HEK293 (cell line): ENCODE results near the gene CAPN8.

ENCODE experiments used
- CTCF ChIA-PET: fragments of 350-600 bp; formaldehyde crosslinking; extraction: SDS; loops from one replicate; lab custom pipeline; 2021; ENCODE audit warnings: antibody characterized with exemption; lab: Yijun Ruan, JAX
- POLR2A ChIA-PET: fragments of 300-600 bp; formaldehyde crosslinking; extraction: SDS; loops from one replicate; lab custom pipeline; 2020; ENCODE audit warnings: antibody characterized with exemption, inconsistent platforms; lab: Yijun Ruan, JAX
- H3K27ac ChIP-seq: fragments of 200-500 bp; sonication (Bioruptor generic); 2 replicates; pipeline ENCODE4 v1.5.1; 2014; ENCODE audit warnings: low read depth, low read length, control low read depth, inconsistent platforms; ENCODE audit errors: extremely low read depth
- H3K36me3 ChIP-seq, 2 experiments: fragments of 200-500 bp in 1 of 2; sonication (Bioruptor generic) in 1 of 2; 1 replicate in 1 of 2; 2 replicates in 1 of 2; pipeline ENCODE4 v1.5.1; 2014 to 2017; ENCODE audit warnings: inconsistent platforms in 2 of 2, low read length in 2 of 2; ENCODE audit not compliant: control insufficient read depth in 2 of 2, insufficient read depth in 1 of 2
- H3K4me1 ChIP-seq: fragments of 200-500 bp; sonication (Bioruptor generic); 2 replicates; pipeline ENCODE4 v1.5.1; 2014; ENCODE audit warnings: mild to moderate bottlenecking, low read length, inconsistent platforms; ENCODE audit not compliant: control insufficient read depth, insufficient read depth
- H3K4me3 ChIP-seq: 2 replicates; pipeline ENCODE4 v1.5.1; 2011; ENCODE audit warnings: low read depth, mild to moderate bottlenecking, control low read depth, low read length, moderate library complexity
- H3K9me3 ChIP-seq: fragments of 200-500 bp; sonication (Bioruptor generic); 2 replicates; pipeline ENCODE4 v1.5.1; 2014; ENCODE audit warnings: low read depth, low read length, inconsistent platforms; ENCODE audit not compliant: control insufficient read depth, insufficient read depth
- BCL6B ChIP-seq: fragments of 450-650 bp; formaldehyde crosslinking; IDR thresholded peaks from 2 replicates; pipeline ENCODE4 v1.5.1; 2017; ENCODE audit warnings: missing biosample characterization, missing genetic modification characterization
- GLIS1 ChIP-seq: fragments of 450-650 bp; formaldehyde crosslinking; IDR thresholded peaks from 2 replicates; pipeline ENCODE4 v1.5.1; 2016; ENCODE audit warnings: missing biosample characterization, missing genetic modification characterization
- IKZF3 ChIP-seq: fragments of 450-650 bp; IDR thresholded peaks from 2 replicates; pipeline ENCODE4 v1.5.0; 2018; ENCODE audit warnings: missing biosample characterization, mild to moderate bottlenecking, missing genetic modification characterization, moderate library complexity
- INSM2 ChIP-seq: fragments of 450-650 bp; formaldehyde crosslinking; IDR thresholded peaks from 2 replicates; pipeline ENCODE4 v1.5.1; 2016; ENCODE audit warnings: missing biosample characterization, missing genetic modification characterization
- PATZ1 ChIP-seq: fragments of 450-650 bp; formaldehyde crosslinking; IDR thresholded peaks from 2 replicates; pipeline ENCODE4 v1.5.1; 2016; ENCODE audit warnings: missing biosample characterization, missing genetic modification characterization
- PBX3 ChIP-seq: sonication (generic); formaldehyde crosslinking; IDR thresholded peaks from 2 replicates; pipeline ENCODE4 v1.8.1; 2022; ENCODE audit warnings: mild to moderate bottlenecking, moderate library complexity, missing genetic modification reagents
- TRIM28 ChIP-seq: IDR thresholded peaks from 2 replicates; pipeline ENCODE4 v1.6.1; 2011; ENCODE audit warnings: low read length, control low read depth, borderline replicate concordance
- ZIC2 ChIP-seq: fragments of 450-650 bp; formaldehyde crosslinking; IDR thresholded peaks from 2 replicates; pipeline ENCODE4 v1.5.1; 2016; ENCODE audit warnings: missing biosample characterization, missing genetic modification characterization
- ZNF10 ChIP-seq: fragments of 450-650 bp; formaldehyde crosslinking; IDR thresholded peaks from 2 replicates; pipeline ENCODE4 v1.5.1; 2017; ENCODE audit warnings: missing biosample characterization, missing genetic modification characterization
- ZNF121 ChIP-seq: fragments of 450-650 bp; formaldehyde crosslinking; IDR thresholded peaks from 2 replicates; pipeline ENCODE4 v1.5.1; 2016; ENCODE audit warnings: missing biosample characterization, missing genetic modification characterization
- ZNF214 ChIP-seq: fragments of 450-650 bp; formaldehyde crosslinking; IDR thresholded peaks from 2 replicates; pipeline ENCODE4 v1.5.1; 2017; ENCODE audit warnings: missing biosample characterization, mild to moderate bottlenecking, missing genetic modification characterization, borderline replicate concordance
- ZNF223 ChIP-seq: fragments of 450-650 bp; formaldehyde crosslinking; IDR thresholded peaks from 2 replicates; pipeline ENCODE4 v1.5.1; 2016; ENCODE audit warnings: missing biosample characterization, missing genetic modification characterization
- ZNF324 ChIP-seq: fragments of 450-650 bp; formaldehyde crosslinking; IDR thresholded peaks from 2 replicates; pipeline ENCODE4 v1.5.1; 2016; ENCODE audit warnings: missing biosample characterization, missing genetic modification characterization
- ZNF335 ChIP-seq: fragments of 450-650 bp; formaldehyde crosslinking; conservative IDR thresholded peaks from 2 replicates; pipeline ENCODE4 v1.5.1; 2016; ENCODE audit warnings: missing biosample characterization, missing genetic modification characterization
- ZNF341 ChIP-seq: fragments of 450-650 bp; formaldehyde crosslinking; IDR thresholded peaks from 2 replicates; pipeline ENCODE4; 2016; ENCODE audit warnings: low read depth, missing biosample characterization, missing genetic modification characterization
- ZNF529 ChIP-seq: fragments of 450-650 bp; formaldehyde crosslinking; IDR thresholded peaks from 2 replicates; pipeline ENCODE4 v1.5.1; 2017; ENCODE audit warnings: missing genetic modification characterization, missing biosample characterization; ENCODE audit not compliant: insufficient replicate concordance
- ZNF571 ChIP-seq: fragments of 450-650 bp; formaldehyde crosslinking; IDR thresholded peaks from 2 replicates; pipeline ENCODE4 v1.5.0; 2017; ENCODE audit warnings: missing biosample characterization, missing genetic modification characterization
- ZNF692 ChIP-seq: fragments of 450-650 bp; formaldehyde crosslinking; IDR thresholded peaks from 2 replicates; pipeline ENCODE4 v1.5.1; 2016; ENCODE audit warnings: missing biosample characterization, missing genetic modification characterization
- ZNF791 ChIP-seq: fragments of 450-650 bp; formaldehyde crosslinking; IDR thresholded peaks from 2 replicates; pipeline ENCODE4 v1.5.1; 2016; ENCODE audit warnings: missing biosample characterization, missing genetic modification characterization
- ZNF843 ChIP-seq: fragments of 450-650 bp; formaldehyde crosslinking; IDR thresholded peaks from 2 replicates; pipeline ENCODE4 v1.5.1; 2016; ENCODE audit warnings: missing biosample characterization, missing genetic modification characterization

Gene CAPN8

GRCh38 chr1:223647249-223647648, 18.3 kb downstream of the CAPN8 start (continued):
- TF ChIP-seq ZNF791 (tag by site-specific recombination), result no peak
- TF ChIP-seq BCL6B (tag by site-specific recombination), result no peak
- no peak for TF ChIP-seq ZNF843
- TF ChIP-seq, all 188 proteins: peak for 0

- POLR2A ChIA-PET, result interaction anchor here (0.5 kb wide), 1 partner anchor 315 kb away, joined by 3 read pairs; no protein-coding TSS in a partner anchor
These were observed 19.6 kb downstream of the CAPN8 start for GRCh38 chr1:223645903-223646302.

GRCh38 chr1:223642237-223642636, 23.3 kb downstream of the CAPN8 start:
- no peak overlapping the region for H3K27ac ChIP-seq
- ChIA-PET POLR2A (no interaction called here), CTCF (interaction anchor here (0.6 to 1.4 kb wide), 3 partner anchors 14 to 492 kb away, joined by 3 to 8 read pairs (median 3); no protein-coding TSS in a partner anchor)
- H3K9me3 ChIP-seq, result no peaks in the 10 kb centered on the region; the same call in 1 of the 2 replicates
- no peak overlapping the region for H3K4me3 ChIP-seq
- H3K36me3 ChIP-seq, result no peaks in the 10 kb centered on the region
- H3K4me1 ChIP-seq, result peaks cover 7% of the 10 kb centered on the region; the same call in 1 of the 2 replicates
- TF ChIP-seq PBX3 (CRISPR knock-in tag) (no peak), ZNF571 (tag by site-specific recombination) (no peak), ZNF10 (tag by site-specific recombination) (no peak), PATZ1 (tag by site-specific recombination) (0 out of 2 replicates have a peak, but pooled peaks have one; percentile 39), ZNF223 (0 out of 2 replicates have a peak, but pooled peaks have one; percentile 44), INSM2 (tag by site-specific recombination) (no peak), ZNF335 (tag by site-specific recombination) (peak; percentile 71), ZNF529 (tag by site-specific recombination) (no peak), ZNF341 (tag by site-specific recombination) (peak; percentile 75), ZIC2 (tag by site-specific recombination) (peak; percentile 93), IKZF3 (tag by site-specific recombination) (0 out of 2 replicates have a peak, but pooled peaks have one; percentile 39), ZNF214 (tag by site-specific recombination) (no peak), ZNF121 (tag by site-specific recombination) (no peak), ZNF324 (tag by site-specific recombination) (no peak)

More at GRCh38 chr1:223645903-223646302, 19.6 kb downstream of the CAPN8 start:
- TF ChIP-seq ZNF692 (tag by site-specific recombination) (no peak), TRIM28 (no peak), ZIC2 (tag by site-specific recombination) (peak; percentile 50), ZNF843 (no peak), GLIS1 (tag by site-specific recombination) (no peak; the same call in 1 of the 2 replicates)
- TF ChIP-seq, all 188 proteins: peak for 1
- Histone ChIP-seq H3K4me3 (no peak overlapping the region), H3K9me3 (no peaks in the 10 kb centered on the region), H3K36me3 (no peaks in the 10 kb centered on the region), H3K27ac (no peak overlapping the region), H3K4me1 (peaks cover 7% of the 10 kb centered on the region; the same call in 1 of the 2 replicates)
- CTCF ChIA-PET, result interaction anchor here (0.5 to 1.6 kb wide), 2 partner anchors 26 to 122 kb away, joined by 3 read pairs; no protein-coding TSS in a partner anchor
